ENCODE measurements around the gene MCM7. TPM values are rescaled to one million over a fixed set of nuclear protein-coding genes. Genes with fewer than 3 reads are reported as not detected.

Gene MCM7
- total and polyA plus RNA-seq, 2 of the 13 experiments (the other 11 are each of a cell fraction or from before 2014, with no cell fraction given) = 84.5 to 214 TPM

DNA sequence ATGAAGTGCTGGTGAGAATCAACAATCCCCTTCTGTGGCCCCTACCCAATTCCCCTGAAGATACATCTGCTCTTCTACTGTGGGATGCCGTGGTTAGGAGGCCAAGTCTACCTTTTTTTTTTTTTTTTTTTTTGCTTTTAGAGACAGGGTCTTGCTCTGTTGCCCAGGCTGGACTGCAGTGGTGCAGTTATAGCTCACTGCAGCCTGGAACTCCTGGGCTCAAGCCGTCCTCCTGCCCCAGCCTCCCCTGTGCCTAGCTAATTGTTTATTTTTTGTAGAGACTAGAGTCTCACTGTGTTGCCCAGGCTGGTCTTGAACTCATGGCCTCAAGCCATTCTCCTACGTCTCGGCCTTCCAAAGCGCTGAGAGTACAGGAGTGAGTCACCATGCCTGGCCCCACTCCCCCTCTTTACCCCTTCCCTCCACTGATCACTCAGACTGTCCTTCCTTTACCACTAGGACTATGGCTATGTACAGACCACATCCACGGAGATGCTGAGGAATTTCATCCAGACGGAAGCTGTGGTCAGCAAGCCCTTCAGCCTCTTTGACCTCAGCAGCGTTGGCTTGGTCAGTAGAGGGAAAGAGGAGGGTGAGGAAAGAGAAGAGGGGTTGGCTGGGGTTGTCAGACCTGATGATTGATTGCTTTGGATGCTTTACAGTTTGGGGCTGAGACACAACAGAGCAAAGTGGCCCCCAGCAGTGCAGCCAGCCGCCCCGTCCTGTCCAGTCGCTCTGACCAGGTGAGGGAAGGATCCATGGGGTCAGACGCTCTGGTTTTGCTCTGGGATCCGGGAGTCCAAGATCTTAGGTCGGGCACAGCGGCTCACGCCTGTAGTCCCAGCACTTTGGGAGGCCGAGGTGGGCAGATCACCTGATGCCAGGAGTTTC is 2.0 kb upstream of the MCM7 start:
- FAIRE-seq (no peak), DNase-seq (ENCODE audit: low spot score) (no peak), ATAC-seq (no peak)
- POLR2A ChIA-PET = interaction anchor here (2.9 to 3.5 kb wide), 3 partner anchors 17 to 22 kb away, joined by 21 to 48 read pairs (median 24); partner anchors contain the start of genes CNPY4 and MBLAC1
- BruUV-seq (replicated peaks) = no TSS peak
- no peak overlapping the region for H3K4me2 ChIP-seq (ENCODE audit: low read depth, low read length)
- no peaks in the 10 kb centered on the region for H3K27me3 ChIP-seq (ENCODE audit: control insufficient read depth in 1 of 2, insufficient read depth in 2 of 2, low read length in 2 of 2)
- in situ Hi-C loops (cut with HindIII; ENCODE audit: extremely low pct_ligation_motif_present, low pct_unique_long_range_greater_than_20kb) (no loop called here), intact Hi-C loops (cut with micrococcal nuclease; ENCODE audit: unreplicated experiment) (no loop called here)
- H3K36me3 ChIP-seq (replicated peaks in 1 of 2; ENCODE audit: control insufficient read depth in 1 of 2, insufficient read depth in 2 of 2, low read length in 2 of 2) = peaks cover 14 to 28% of the 10 kb centered on the region in 2 experiments
- no peak overlapping the region for H3K27ac ChIP-seq (ENCODE audit: extremely low read length, insufficient read depth, low read length)
- no peak overlapping the region for H3K9ac ChIP-seq (ENCODE audit: insufficient read depth, low read depth, low read length)
- H3K4me3 ChIP-seq (replicated peaks in 1 of 3; ENCODE audit: insufficient read depth in 1 of 3, low read depth in 2 of 3, low read length in 3 of 3) = no peak overlapping the region
- H3K9me3 ChIP-seq (ENCODE audit: low read length) = no peaks in the 10 kb centered on the region
- TF ChIP-seq, protein P1, sequence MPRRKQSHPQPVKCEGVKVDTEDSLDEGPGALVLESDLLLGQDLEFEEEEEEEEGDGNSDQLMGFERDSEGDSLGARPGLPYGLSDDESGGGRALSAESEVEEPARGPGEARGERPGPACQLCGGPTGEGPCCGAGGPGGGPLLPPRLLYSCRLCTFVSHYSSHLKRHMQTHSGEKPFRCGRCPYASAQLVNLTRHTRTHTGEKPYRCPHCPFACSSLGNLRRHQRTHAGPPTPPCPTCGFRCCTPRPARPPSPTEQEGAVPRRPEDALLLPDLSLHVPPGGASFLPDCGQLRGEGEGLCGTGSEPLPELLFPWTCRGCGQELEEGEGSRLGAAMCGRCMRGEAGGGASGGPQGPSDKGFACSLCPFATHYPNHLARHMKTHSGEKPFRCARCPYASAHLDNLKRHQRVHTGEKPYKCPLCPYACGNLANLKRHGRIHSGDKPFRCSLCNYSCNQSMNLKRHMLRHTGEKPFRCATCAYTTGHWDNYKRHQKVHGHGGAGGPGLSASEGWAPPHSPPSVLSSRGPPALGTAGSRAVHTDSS (CRISPR knock-in tag; conservative IDR thresholded peaks at IDR 0.05) = no peak
- TF ChIP-seq ZNF772 (CRISPR knock-in tag; IDR thresholded peaks at IDR 0.05) (no peak), NFYC (CRISPR knock-in tag; IDR thresholded peaks at IDR 0.05) (no peak), PHF20 (CRISPR knock-in tag; IDR thresholded peaks at IDR 0.05) (no peak), ZNF879 (CRISPR knock-in tag; IDR thresholded peaks at IDR 0.05) (no peak), SOX6 (IDR thresholded peaks at IDR 0.05) (no peak), SOX6 (CRISPR knock-in tag; IDR thresholded peaks at IDR 0.05) (no peak), ZMAT3 (CRISPR knock-in tag; conservative IDR thresholded peaks at IDR 0.05) (no peak), RORA (CRISPR knock-in tag; IDR thresholded peaks at IDR 0.05) (no peak)
- TF ChIP-seq, protein P2, sequence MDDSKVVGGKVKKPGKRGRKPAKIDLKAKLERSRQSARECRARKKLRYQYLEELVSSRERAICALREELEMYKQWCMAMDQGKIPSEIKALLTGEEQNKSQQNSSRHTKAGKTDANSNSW (CRISPR knock-in tag; IDR thresholded peaks at IDR 0.05; ENCODE audit: borderline replicate concordance) = no peak
- TF ChIP-seq, protein P3, sequence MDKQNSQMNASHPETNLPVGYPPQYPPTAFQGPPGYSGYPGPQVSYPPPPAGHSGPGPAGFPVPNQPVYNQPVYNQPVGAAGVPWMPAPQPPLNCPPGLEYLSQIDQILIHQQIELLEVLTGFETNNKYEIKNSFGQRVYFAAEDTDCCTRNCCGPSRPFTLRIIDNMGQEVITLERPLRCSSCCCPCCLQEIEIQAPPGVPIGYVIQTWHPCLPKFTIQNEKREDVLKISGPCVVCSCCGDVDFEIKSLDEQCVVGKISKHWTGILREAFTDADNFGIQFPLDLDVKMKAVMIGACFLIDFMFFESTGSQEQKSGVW (CRISPR knock-in tag; IDR thresholded peaks at IDR 0.05; ENCODE audit: borderline replicate concordance) = no peak
- TF ChIP-seq, protein P4, sequence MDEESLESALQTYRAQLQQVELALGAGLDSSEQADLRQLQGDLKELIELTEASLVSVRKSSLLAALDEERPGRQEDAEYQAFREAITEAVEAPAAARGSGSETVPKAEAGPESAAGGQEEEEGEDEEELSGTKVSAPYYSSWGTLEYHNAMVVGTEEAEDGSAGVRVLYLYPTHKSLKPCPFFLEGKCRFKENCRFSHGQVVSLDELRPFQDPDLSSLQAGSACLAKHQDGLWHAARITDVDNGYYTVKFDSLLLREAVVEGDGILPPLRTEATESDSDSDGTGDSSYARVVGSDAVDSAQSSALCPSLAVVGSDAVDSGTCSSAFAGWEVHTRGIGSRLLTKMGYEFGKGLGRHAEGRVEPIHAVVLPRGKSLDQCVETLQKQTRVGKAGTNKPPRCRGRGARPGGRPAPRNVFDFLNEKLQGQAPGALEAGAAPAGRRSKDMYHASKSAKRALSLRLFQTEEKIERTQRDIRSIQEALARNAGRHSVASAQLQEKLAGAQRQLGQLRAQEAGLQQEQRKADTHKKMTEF (CRISPR knock-in tag; IDR thresholded peaks at IDR 0.05) = no peak
- CTCF ChIA-PET (ENCODE audit: low intra/inter-chr PET ratio, low total read pairs) = no interaction called here
- H2AFZ ChIP-seq (ENCODE audit: low read length) = no peak overlapping the region
- peaks cover 22% of the 10 kb centered on the region for H3K4me1 ChIP-seq (ENCODE audit: insufficient read depth, low read length)
- no peaks in the 10 kb centered on the region; the same call in 1 of the 2 replicates for H4K20me1 ChIP-seq (ENCODE audit: insufficient read depth, low read length)
- 97% methylated on average over 15 of the region's 17 CpGs for WGBS (ENCODE audit: low lambda C conversion rate)
- H3K79me2 ChIP-seq (ENCODE audit: insufficient read depth, low read length) = peaks cover 23% of the 10 kb centered on the region

Measured in HepG2 (cell line).